ENCODE data around the gene PMIS2.

PMIS2 gene

DNA sequence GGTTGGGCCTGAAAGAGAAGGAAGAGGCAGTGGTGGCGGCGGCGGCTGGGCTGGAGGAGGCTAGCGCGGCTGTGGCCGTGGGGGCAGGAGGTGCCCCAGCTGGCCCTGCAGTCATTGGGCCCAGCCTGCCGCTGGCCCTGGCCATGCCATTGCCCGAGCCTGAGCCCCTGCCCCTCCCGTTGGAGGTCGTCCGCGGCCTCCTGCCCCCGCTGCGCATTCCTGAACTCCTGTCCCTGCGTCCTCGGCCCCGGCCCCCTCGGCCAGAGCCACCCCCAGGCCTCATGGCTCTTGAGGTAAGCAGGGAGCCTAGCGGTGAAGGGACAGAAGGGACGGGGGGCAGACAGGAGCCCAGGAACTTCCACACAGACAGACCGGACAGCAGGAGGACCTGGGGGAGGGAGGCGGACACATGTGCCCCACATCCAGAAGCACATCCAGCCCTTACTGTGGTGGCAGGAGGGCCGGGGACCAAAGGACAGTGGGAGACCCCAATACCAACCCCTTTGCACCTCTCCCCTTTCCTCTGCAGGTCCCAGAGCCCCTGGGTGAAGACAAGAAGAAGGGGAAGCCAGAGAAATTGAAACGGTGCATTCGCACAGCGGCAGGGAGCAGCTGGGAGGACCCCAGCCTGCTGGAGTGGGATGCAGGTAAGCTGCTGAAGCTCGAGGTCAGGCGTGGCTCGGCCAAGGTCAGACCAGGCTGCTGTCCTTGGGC lies 47.9 kb downstream of the PMIS2 start:
- no peak for DNase-seq (ENCODE audit: low spot score)

DNA sequence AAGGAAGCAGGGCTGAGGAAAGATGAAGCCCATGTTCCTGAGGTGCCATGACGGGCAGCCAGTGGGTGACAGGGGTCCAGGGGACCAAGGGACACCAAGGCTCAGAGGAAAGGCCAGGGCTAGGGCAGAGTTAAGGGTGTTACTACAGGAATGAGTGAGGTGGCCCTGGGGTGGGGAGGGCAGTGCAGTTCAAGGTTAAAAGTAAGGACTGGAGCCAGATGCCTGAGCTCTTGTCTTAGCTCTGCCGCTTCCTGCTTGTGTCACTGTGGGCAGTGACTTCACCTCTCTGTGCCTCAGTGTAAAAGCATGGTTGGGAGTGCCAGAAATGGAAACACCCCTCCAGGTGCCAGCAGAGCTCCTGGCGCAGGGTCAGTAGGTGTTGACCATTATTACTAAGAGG lies 50.7 kb downstream of the PMIS2 start:
- no peak for DNase-seq (ENCODE audit: low spot score)

Measured in pons (tissue), 1 donor.